Parathyroid adenoma (tissue), 2 donors: ENCODE measurements around the gene METAP1.
"Not testable (repeated sequence)": the region's sequence is repeated elsewhere in the genome, so short reads cannot be mapped to it uniquely, and the experiment has no call there.

Experiments used
- H2AFZ ChIP-seq: fragments of 300-600 bp; sonication (generic); one replicate; pipeline ENCODE4 v1.7.0; 2017; ENCODE audit warnings: antibody characterized with exemption, mild to moderate bottlenecking
- H3K27ac ChIP-seq: fragments of 300-600 bp; sonication (generic); one replicate; pipeline ENCODE4 v1.7.0; 2017
- H3K27me3 ChIP-seq: fragments of 300-600 bp; sonication (generic); one replicate; pipeline ENCODE4 v1.7.0; 2017; ENCODE audit warnings: low read length; ENCODE audit not compliant: control insufficient read depth, insufficient read depth
- H3K36me3 ChIP-seq: fragments of 300-600 bp; sonication (generic); one replicate; pipeline ENCODE4 v1.7.0; 2017; ENCODE audit warnings: low read length; ENCODE audit not compliant: control insufficient read depth, insufficient read depth
- H3K4me1 ChIP-seq: fragments of 300-600 bp; sonication (generic); one replicate; pipeline ENCODE4 v1.7.0; 2017; ENCODE audit warnings: control low read depth
- H3K4me2 ChIP-seq: fragments of 300-600 bp; sonication (generic); one replicate; pipeline ENCODE4 v1.7.0; 2017; ENCODE audit warnings: low read length
- H3K4me3 ChIP-seq: fragments of 300-600 bp; sonication (generic); one replicate; pipeline ENCODE4 v1.7.0; 2017; ENCODE audit warnings: low read depth, low read length
- H3K79me2 ChIP-seq: fragments of 300-600 bp; sonication (generic); one replicate; pipeline ENCODE4 v1.7.0; 2017; ENCODE audit warnings: control low read depth
- H3K9ac ChIP-seq: fragments of 300-600 bp; sonication (generic); one replicate; pipeline ENCODE4 v1.7.0; 2017; ENCODE audit warnings: mild to moderate bottlenecking
- H3K9me3 ChIP-seq: fragments of 300-600 bp; sonication (generic); one replicate; pipeline ENCODE4 v1.7.0; 2017; ENCODE audit warnings: low read length; ENCODE audit not compliant: control insufficient read depth
- CTCF ChIP-seq: fragments of 300-600 bp; sonication (generic); IDR thresholded peaks from one replicate; pipeline ENCODE4 v1.7.0; 2017; ENCODE audit warnings: antibody characterized with exemption, mild to moderate bottlenecking
- donor health status: primary hyperparathyroidism.

METAP1 gene

GRCh38 chr4:99088023-99088449, 92.5 kb downstream of the METAP1 start:
- H3K36me3 ChIP-seq: no peaks in the 10 kb centered on the region

GRCh38 chr4:99088481-99089365, 93.2 kb downstream of the METAP1 start, which contains the start of gene ADH5:
ADH5 (minus strand) TSS chr4:99088788; CDS start chr4:99088700, 88 bp downstream.
- Histone ChIP-seq H3K36me3 (no peaks in the 10 kb centered on the region), H3K4me3 (peak within 1 kb of the TSS; percentile 67), H3K9me3 (no peaks in the 10 kb centered on the region), H3K4me1 (no peaks in the 10 kb centered on the region), H3K79me2 (no peaks in the 10 kb centered on the region), H3K27me3 (no peaks in the 10 kb centered on the region), H2AFZ (peak within 1 kb of the TSS; percentile 85), H3K9ac (no peak within 1 kb of the TSS), H3K4me2 (peak within 1 kb of the TSS; percentile 64), H3K27ac (peak within 1 kb of the TSS; percentile 60)
- TF ChIP-seq CTCF: no peak

More at GRCh38 chr4:99088023-99088449, 92.5 kb downstream of the METAP1 start:
- Histone ChIP-seq H3K27me3 (no peaks in the 10 kb centered on the region), H3K9me3 (no peaks in the 10 kb centered on the region), H3K4me1 (no peaks in the 10 kb centered on the region), H3K27ac (peak overlapping the region; percentile 32), H3K4me2 (peak overlapping the region; percentile 39), H3K4me3 (peak overlapping the region; percentile 67), H3K9ac (no peak overlapping the region), H3K79me2 (no peaks in the 10 kb centered on the region), H2AFZ (peak overlapping the region; percentile 70)
- TF ChIP-seq CTCF: no peak

- Histone ChIP-seq H3K27ac (no peak overlapping the region), H3K4me1 (no peaks in the 10 kb centered on the region), H3K36me3 (no peaks in the 10 kb centered on the region), H3K9ac (no peak overlapping the region), H3K4me2 (no peak overlapping the region), H3K79me2 (no peaks in the 10 kb centered on the region), H2AFZ (no peak overlapping the region), H3K4me3 (no peak overlapping the region), H3K9me3 (no peaks in the 10 kb centered on the region), H3K27me3 (no peaks in the 10 kb centered on the region)
- TF ChIP-seq CTCF: no peak
Observed at GRCh38 chr4:99090481-99091215, 95.1 kb downstream of the METAP1 start.

GRCh38 chr4:99091216-99091575, 95.7 kb downstream of the METAP1 start:
- no peaks in the 10 kb centered on the region for H3K36me3 ChIP-seq
- H3K4me3 ChIP-seq: no peak overlapping the region
- no peak overlapping the region for H3K27ac ChIP-seq
- no peak overlapping the region for H3K9ac ChIP-seq
- no peaks in the 10 kb centered on the region for H3K9me3 ChIP-seq
- H3K27me3 ChIP-seq: no peaks in the 10 kb centered on the region
- H3K4me1 ChIP-seq: no peaks in the 10 kb centered on the region
- no peaks in the 10 kb centered on the region for H3K79me2 ChIP-seq
- no peak for TF ChIP-seq CTCF
- no peak overlapping the region for H2AFZ ChIP-seq
- H3K4me2 ChIP-seq: no peak overlapping the region

GRCh38 chr4:99091841-99092240, 96.3 kb downstream of the METAP1 start:
- not testable (repeated sequence) for H3K27me3 ChIP-seq, H3K4me3 ChIP-seq, H3K4me1 ChIP-seq, H3K36me3 ChIP-seq, H3K79me2 ChIP-seq, H2AFZ ChIP-seq, H3K9ac ChIP-seq, H3K9me3 ChIP-seq, H3K27ac ChIP-seq, H3K4me2 ChIP-seq
